Type B pancreatic cell (in vitro differentiated cells): Measurements from ENCODE around the gene CREB5. TPM values are rescaled to one million over a fixed set of nuclear protein-coding genes. Genes with fewer than 3 reads are reported as not detected.
A peak's percentile ranks its signal among the peaks of the same experiment; 100 is the strongest.

Experiments
- DNase-seq: peaks from one replicate; pipeline ENCODE4 v3.0.0; 2021; ENCODE audit warnings: mixed read lengths; ENCODE audit not compliant: unreplicated experiment; ENCODE audit errors: extremely low spot score
- H3K27ac Mint-ChIP-seq: 2 replicates; pipeline ENCODE4 v1.8.0; 2021; ENCODE audit warnings: mild to moderate bottlenecking, mixed read lengths
- H3K27me3 Mint-ChIP-seq: 2 replicates; pipeline ENCODE4 v1.8.0; 2021; ENCODE audit warnings: mixed read lengths
- H3K36me3 Mint-ChIP-seq: 2 replicates; pipeline ENCODE4 v1.8.0; 2021; ENCODE audit warnings: mixed read lengths
- H3K4me1 Mint-ChIP-seq: one replicate; pipeline ENCODE4 v1.8.0; 2021; ENCODE audit warnings: mixed read lengths; ENCODE audit not compliant: unreplicated experiment
- H3K4me3 Mint-ChIP-seq: 2 replicates; pipeline ENCODE4 v1.8.0; 2021; ENCODE audit warnings: mild to moderate bottlenecking, mixed read lengths
- H3K9me3 Mint-ChIP-seq: 2 replicates; pipeline ENCODE4 v1.8.0; 2021; ENCODE audit warnings: mixed read lengths
- total RNA-seq: library from RNA; stranded (reverse); gene quantifications from 2 replicates; pipeline ENCODE4 v1.2.1, GENCODE V29; 2021; ENCODE audit warnings: low replicate concordance
- TF ChIP-seq, protein P1 (sequence below): fragments of 200-600 bp; sonication (generic); conservative IDR thresholded peaks from 2 replicates; pipeline ENCODE4 v1.5.0; 2021; ENCODE audit warnings: antibody characterized with exemption, mild to moderate bottlenecking

CREB5 gene
- total RNA-seq, 1 donor from 2014 or later: 31.0 TPM

DNA sequence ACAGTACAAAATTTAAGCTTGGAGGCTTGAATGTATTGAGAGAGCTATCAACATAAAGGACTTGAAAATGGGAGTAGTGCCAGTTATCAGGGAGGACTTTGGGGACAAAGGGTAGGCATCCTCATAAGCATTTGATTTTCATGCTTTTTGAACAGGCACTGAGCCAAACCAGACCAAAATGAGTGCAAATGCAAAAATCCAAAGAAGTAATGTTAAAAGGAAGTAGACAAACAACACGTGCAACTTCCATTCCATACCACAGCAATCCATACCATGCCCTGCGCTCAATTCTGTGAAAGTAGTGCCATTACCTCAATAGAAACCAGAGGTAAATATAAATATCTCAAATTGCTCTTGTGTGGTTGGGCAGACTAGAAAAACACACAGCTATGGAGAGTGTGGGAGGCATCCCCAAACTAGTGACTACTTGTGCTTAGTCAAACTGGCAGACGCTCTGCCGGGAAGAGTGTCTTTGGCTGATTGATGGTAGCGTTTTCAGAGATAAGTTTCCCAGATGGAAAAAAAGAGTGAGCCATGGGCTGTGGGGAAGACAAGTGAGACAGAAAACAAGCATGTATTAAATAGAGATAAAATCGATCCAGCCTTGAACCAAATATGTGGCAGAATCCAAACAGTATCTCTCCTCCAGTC, 161.5 kb downstream of the CREB5 start:
- Mint-ChIP-seq H3K4me1 (peaks cover 19% of the 10 kb centered on the region), H3K27ac (peak overlapping the region; percentile 15), H3K27me3 (peaks cover 11% of the 10 kb centered on the region), H3K4me3 (no peak overlapping the region), H3K36me3 (no peaks in the 10 kb centered on the region), H3K9me3 (peaks cover 7% of the 10 kb centered on the region)
- TF ChIP-seq, protein P1, sequence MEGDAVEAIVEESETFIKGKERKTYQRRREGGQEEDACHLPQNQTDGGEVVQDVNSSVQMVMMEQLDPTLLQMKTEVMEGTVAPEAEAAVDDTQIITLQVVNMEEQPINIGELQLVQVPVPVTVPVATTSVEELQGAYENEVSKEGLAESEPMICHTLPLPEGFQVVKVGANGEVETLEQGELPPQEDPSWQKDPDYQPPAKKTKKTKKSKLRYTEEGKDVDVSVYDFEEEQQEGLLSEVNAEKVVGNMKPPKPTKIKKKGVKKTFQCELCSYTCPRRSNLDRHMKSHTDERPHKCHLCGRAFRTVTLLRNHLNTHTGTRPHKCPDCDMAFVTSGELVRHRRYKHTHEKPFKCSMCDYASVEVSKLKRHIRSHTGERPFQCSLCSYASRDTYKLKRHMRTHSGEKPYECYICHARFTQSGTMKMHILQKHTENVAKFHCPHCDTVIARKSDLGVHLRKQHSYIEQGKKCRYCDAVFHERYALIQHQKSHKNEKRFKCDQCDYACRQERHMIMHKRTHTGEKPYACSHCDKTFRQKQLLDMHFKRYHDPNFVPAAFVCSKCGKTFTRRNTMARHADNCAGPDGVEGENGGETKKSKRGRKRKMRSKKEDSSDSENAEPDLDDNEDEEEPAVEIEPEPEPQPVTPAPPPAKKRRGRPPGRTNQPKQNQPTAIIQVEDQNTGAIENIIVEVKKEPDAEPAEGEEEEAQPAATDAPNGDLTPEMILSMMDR: no peak
- no peak for DNase-seq

DNA sequence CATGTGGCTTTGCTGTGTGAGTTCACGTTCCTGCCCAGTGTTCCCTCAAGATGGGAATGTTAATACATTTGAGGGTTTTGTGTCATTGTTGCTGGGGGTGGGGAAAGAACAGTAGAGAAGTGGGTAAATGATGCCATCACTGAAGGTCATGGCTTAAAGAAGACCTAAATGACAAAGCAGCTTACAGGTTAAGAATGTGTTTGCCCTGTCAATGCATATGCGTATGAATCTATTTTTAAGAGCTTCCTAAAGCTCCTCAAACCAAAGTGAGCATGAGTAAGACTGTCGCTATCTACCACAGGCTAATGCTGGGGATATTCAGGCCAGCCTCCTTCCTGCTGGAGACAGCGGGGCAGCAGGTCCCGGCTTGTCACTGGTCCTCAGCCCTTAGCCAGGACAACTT, 162.9 kb downstream of the CREB5 start:
- peaks cover 7% of the 10 kb centered on the region for H3K9me3 Mint-ChIP-seq

DNA sequence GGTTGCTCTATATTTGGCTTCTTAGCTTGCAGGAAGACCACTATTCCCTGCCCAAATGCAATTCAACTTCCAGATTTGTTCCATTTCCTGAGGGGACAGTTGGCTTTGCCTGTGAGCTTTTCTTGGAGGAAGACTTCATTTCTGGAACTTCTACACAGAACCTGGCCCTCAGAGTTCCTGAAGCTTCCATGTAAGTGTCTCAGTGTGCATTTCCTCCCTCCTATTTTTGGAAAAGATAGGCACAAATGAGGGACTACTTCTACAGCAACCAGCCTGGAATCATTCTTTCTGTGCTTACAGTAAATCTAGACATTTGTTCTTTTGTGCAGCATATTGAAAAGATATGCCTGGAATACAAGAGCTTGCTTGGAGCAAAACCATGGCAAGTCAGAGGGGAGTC, 164.3 kb downstream of the CREB5 start:
- Mint-ChIP-seq H3K4me3 (no peak overlapping the region), H3K9me3 (peaks cover 7% of the 10 kb centered on the region), H3K36me3 (no peaks in the 10 kb centered on the region), H3K27me3 (peaks cover 7% of the 10 kb centered on the region), H3K27ac (no peak overlapping the region), H3K4me1 (peaks cover 23% of the 10 kb centered on the region)
- no peak for DNase-seq
- TF ChIP-seq, protein P1: no peak

More for the DNA sequence above, 162.9 kb downstream of the CREB5 start:
- DNase-seq: no peak
- Mint-ChIP-seq H3K4me1 (peaks cover 23% of the 10 kb centered on the region), H3K27me3 (peaks cover 9% of the 10 kb centered on the region), H3K4me3 (no peak overlapping the region), H3K27ac (no peak overlapping the region), H3K36me3 (no peaks in the 10 kb centered on the region)
- TF ChIP-seq, protein P1: no peak

DNA sequence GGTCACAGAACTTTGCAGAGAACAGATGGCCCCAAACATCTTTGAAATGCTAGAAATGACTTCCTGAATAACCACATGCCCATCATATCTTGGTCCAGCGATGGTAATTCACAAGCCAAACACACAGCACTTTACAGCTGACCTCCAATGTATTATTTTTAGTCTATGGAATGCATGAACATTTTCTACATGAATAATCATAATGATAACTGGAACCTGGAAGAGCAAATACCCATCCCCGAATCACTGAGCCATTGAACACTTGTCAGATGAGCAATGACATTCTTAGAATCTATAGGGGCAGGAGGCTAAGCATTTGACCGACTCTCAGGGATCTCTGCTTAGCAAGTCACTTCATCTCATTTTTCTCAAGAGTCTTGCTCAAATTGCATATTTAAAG, 167.3 kb downstream of the CREB5 start:
- TF ChIP-seq, protein P1: no peak

DNA sequence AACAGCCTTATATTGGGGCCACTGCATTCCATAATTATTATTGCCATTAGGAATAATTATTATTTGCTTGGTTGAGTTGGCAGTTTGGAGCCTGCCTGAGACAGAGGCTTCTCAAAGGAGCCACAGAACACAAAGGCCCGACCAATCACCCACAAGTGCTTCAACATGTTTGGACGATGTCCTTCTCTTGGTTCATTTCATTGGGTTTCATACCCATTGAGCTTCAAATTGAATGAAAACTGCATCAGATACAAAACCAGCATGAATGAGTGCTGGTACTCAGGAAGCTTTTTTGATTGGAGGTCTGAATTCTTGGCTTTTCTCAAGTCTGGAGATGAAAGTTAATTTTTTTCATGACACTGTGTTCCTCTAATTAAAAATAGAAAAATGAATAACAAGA, 168.3 kb downstream of the CREB5 start:
- peaks cover 11% of the 10 kb centered on the region for H3K9me3 Mint-ChIP-seq
- peaks cover 20% of the 10 kb centered on the region for H3K27me3 Mint-ChIP-seq
- no peak for DNase-seq
- H3K27ac Mint-ChIP-seq: no peak overlapping the region
- H3K4me1 Mint-ChIP-seq: peaks cover 12% of the 10 kb centered on the region
- TF ChIP-seq, protein P1: no peak
- peaks cover 7% of the 10 kb centered on the region for H3K36me3 Mint-ChIP-seq
- H3K4me3 Mint-ChIP-seq: no peak overlapping the region

More for the DNA sequence above, 167.3 kb downstream of the CREB5 start:
- Mint-ChIP-seq H3K36me3 (peaks cover 7% of the 10 kb centered on the region), H3K4me1 (peaks cover 5% of the 10 kb centered on the region), H3K27ac (no peak overlapping the region), H3K27me3 (peaks cover 13% of the 10 kb centered on the region), H3K9me3 (peaks cover 11% of the 10 kb centered on the region), H3K4me3 (no peak overlapping the region)
- DNase-seq: no peak
